AG09319 (cell line): ENCODE measurements around the gene EFHC2.

ENCODE experiments used
- DNase-seq: peaks from one replicate; pipeline ENCODE4 v3.0.0-alpha.2; 2010; ENCODE audit warnings: low read depth; ENCODE audit errors: extremely low read depth
- CTCF ChIP-seq: IDR thresholded peaks from 2 replicates; pipeline ENCODE4 v1.5.1; 2011; ENCODE audit warnings: low read depth, mild to moderate bottlenecking, inconsistent platforms, low read length, moderate library complexity

Gene EFHC2

GRCh38 chrX:44130189-44130588 is 213.3 kb downstream of the EFHC2 start:
- no peak for TF ChIP-seq CTCF
- no peak for DNase-seq

- no peak for TF ChIP-seq CTCF
These were observed 230.1 kb downstream of the EFHC2 start for GRCh38 chrX:44113337-44113736.

GRCh38 chrX:44106864-44107263 is 236.6 kb downstream of the EFHC2 start:
- TF ChIP-seq CTCF: no peak
- DNase-seq: no peak

More at GRCh38 chrX:44113337-44113736, 230.1 kb downstream of the EFHC2 start:
- no peak for DNase-seq

- DNase-seq: no peak
- no peak for TF ChIP-seq CTCF
These were observed 238.1 kb downstream of the EFHC2 start for GRCh38 chrX:44105228-44105913.

GRCh38 chrX:44104699-44105098 is 238.8 kb downstream of the EFHC2 start:
- TF ChIP-seq CTCF: no peak

GRCh38 chrX:44101281-44101680 is 242.2 kb downstream of the EFHC2 start:
- DNase-seq: no peak
- no peak for TF ChIP-seq CTCF

More at GRCh38 chrX:44104699-44105098, 238.8 kb downstream of the EFHC2 start:
- DNase-seq: no peak

- DNase-seq: no peak
- no peak for TF ChIP-seq CTCF
These were observed 244.1 kb downstream of the EFHC2 start for GRCh38 chrX:44099366-44099765.
